GM18499 (cell line): ENCODE data around the gene TUBB4B.

Experiments
- ATAC-seq: cut with Tn5 transposase; IDR thresholded peaks from one replicate; pipeline ENCODE4 v1.9.1; 2021; ENCODE audit warnings: moderate number of reproducible peaks; ENCODE audit not compliant: insufficient read depth, unreplicated experiment

TUBB4B gene

DNA sequence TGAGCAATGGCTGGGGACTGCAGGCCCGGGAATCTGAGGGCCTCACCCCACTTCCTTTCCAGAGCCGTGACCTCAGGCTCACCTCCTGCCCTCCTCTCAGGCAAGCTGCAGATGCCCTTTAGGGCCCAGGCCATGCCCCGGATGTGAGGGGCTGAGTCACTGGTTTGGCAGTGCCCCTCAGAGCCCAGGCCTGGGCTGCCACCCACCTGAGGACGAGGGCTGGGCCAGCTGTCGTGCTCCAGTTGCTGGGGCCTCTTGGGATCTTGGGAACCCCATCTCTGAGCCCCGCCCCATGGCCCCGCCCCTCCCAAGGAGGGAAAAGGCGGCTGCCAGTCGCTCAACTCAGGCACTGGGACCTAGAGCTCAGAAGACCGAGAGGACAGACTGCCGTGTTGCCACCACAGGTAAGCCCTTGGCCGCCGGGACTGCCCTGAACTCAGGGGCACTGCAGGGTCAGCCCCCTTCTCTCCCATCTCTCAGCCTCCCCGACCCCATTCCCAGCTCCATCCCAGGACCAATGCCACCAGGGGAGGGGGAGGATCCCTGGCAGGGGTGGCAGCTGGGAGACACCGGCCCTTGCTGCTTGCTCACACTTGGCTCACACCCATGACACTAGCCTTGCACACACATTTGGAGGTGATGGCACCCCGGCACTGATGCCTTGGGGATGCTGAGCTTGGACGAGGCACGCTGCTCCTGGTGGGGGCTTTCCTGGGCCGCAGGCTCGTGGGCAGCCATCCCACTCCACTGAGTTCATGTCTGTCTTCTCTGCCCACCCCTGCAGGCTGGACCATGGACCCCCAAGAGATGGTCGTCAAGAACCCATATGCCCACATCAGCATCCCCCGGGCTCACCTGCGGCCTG is 16.0 kb upstream of the TUBB4B start, which contains the start of gene CYSRT1:
CYSRT1 (plus strand) TSS at position 345 of the 865 bp plus-strand sequence; CDS start at position 793, 448 bp downstream.
- ATAC-seq: no peak

DNA sequence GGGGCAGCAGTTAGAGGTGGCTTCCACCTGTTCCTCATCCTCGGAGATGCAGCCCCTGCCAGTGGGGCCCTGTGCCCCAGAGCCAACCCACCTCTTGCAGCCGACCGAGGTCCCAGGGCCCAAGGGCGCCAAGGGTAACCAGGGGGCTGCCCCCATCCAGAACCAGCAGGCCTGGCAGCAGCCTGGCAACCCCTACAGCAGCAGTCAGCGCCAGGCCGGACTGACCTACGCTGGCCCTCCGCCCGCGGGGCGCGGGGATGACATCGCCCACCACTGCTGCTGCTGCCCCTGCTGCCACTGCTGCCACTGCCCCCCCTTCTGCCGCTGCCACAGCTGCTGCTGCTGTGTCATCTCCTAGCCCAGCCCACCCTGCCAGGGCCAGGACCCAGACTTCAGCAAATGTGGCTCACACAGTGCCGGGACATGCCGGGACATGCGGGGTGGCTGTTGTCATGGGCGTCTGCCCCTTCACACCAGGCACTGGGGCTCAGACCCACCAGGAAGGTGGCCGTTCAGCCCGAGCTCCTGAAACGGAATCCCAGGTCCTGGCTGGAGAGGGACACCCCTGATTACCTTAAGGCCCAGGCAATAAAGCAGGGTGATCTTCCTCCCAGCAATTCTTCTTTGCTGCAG is 15.3 kb upstream of the TUBB4B start:
- ATAC-seq: no peak

DNA sequence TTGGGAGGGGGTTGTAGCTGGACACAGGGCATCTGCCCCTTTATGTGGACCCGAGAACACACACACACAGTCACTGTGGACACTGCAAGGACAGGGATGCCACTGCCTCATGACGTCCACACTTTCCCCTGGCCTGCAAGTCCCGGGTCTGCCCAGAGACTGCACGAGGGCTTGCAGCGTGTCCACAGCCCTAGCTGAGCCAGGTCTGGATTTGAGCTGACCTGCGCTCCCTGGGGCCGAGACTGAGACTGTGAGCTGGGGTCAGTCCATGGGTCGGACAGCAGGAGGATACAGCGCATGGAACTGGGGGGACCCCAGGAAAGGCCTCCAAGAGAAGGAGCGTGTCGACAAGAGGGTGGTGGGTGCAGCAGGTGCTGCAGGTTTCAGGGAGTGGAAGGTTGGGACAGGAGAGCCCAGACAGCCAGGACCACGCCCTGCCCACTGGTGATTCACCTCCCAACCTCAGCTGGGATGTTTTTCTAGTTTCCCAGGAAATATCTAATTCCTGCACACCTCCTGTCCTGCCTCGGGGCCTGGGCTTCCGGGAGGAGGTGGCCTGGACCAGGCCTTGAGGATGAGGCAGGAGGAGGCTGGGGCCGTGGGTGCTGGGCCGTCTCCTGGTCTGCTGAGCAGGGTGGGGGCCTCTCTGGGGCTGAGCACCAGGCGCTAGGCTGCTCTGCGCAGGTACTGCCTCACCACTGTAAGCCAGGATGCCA is 14.6 kb upstream of the TUBB4B start:
- ATAC-seq: no peak

DNA sequence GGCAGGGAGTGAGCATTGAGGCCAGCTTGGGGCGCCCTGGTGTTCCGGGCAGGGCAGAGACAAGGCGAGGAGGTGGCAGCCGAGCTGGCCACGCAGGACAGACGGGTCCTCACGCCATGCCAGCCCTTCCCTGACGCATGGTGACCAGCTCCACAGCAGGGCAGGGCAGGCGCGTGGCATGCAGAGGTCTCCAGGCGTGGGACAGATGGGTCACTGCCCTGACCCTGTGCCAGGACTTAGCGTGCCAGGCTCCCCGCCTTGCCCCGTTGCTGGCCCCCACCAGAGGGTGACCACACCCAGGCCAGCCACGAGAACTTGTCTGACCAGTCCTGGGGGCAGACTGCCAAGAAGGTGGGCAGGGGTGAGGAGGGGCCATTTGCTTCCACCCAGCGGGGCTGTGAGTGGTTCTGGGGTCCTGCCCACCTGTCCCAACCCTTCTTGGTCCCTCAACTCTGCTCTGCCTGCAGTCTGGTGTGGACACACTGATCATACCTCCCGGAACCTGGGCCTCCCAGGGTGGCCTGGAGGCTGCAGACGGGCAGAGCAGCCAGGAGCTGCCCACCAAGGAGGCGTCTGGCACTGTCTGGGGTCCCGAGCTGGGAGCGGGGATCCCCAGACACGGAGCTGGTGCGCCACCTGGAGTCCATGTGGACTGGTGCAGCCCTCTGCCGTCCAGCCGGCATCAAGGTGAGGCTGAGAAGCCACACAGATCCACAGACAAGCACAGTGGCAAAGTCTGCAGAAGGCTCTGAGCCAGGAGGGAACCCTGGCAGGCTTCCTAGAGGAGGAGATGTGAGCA is 13.8 kb upstream of the TUBB4B start, which contains the start of gene RNF224:
RNF224 (plus strand) TSS at position 449 of the 799 bp plus-strand sequence. CDS start 834 bp downstream, outside the sequence.
- ATAC-seq: no peak

DNA sequence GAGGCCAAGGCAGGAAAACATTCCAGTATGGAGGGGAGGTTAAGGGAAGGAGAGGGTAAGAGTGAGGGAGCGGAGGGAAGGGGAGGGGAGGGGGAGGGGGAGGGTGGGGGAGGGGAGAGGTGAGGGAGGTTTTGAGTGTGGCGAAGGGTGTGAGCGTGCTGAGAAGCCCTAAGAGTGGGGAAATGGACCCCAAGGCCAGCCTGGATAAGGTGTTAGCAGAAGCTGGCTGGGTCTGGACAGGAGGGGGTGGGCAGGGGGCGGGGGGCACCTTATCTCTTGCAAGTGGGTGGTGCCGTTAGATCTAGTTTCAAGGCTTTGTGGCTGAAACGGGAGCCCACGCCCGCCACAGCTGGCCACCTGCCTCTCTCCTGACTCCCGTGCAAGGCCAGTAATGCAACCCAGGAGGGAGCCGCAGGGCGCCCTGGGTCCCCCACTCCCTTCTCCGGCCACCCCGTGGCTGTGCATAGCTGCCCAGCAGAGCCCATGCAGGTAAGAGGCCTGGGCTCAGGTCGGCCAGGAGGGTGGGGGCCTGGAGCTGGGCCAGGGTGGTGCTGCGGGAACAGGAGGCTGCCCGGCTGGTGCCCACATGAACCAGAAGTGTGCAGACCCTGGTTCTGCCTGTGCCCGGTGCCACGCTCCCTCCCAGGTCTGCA is 13.1 kb upstream of the TUBB4B start:
- no peak for ATAC-seq

DNA sequence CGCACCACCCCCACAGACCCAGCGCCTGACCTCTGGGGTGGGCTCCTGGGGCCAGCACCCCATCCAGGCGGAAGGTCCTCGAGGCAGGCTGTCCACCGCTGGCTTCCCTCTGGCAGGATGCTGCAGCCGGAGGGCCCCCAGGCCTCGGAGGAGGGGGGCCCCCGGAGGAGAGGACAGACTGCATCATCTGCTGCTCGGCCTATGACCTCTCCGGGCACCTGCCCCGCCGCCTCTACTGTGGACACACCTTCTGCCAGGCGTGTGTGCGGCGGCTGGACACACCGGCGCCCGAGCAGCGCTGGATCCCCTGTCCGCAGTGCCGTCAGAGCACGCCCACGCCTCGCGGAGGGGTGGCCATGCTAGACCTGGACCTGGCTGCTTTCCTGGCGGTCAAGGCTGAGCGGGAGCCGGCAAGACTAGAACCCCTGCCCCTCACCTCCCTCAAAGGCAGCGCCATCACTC is 12.6 kb upstream of the TUBB4B start:
- ATAC-seq: no peak

DNA sequence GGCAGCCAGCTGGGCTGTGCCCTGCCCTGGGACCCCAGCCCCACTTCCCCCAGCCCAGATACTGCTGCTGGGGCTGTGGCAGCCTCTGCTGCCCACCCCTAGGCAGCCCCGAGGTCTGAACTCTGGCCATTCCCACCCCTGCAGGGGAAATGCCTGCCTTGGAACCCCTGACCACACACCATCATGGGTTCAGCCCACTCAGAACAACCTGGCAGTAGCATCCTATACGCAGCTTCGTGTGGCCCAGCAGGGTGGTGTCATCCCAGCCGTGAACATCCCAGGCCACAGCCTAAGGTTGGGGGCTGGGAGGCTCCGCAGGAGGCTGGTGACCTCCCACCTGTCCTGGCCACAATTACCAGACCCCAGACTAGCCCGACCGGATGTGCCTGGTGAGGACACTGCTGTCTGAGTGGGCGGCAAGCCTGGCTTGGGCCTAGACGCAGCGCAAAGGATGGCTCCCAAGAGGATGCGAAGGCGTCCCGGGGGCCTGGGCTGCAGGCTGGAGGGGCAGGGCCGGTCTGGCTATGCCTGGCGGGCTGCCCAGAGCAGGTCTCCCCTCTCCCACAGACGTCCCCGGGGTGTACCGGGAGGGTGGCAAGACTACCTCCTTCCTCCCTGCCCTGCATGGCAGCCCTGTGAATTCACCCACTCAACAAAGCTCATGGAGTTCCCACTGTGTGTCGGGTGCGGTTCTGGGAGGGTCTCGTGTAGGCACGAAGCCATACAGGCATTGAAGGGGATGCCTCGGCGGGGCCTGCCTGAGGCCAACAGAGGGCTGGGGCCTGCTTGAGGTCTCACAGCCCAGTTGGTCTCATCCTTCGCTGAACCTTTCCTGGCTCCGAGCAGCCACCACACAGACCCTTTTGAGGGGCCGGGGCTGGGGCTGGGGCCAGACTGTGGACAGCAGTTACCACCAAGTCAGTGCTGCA is 11.9 kb upstream of the TUBB4B start:
- ATAC-seq: no peak

DNA sequence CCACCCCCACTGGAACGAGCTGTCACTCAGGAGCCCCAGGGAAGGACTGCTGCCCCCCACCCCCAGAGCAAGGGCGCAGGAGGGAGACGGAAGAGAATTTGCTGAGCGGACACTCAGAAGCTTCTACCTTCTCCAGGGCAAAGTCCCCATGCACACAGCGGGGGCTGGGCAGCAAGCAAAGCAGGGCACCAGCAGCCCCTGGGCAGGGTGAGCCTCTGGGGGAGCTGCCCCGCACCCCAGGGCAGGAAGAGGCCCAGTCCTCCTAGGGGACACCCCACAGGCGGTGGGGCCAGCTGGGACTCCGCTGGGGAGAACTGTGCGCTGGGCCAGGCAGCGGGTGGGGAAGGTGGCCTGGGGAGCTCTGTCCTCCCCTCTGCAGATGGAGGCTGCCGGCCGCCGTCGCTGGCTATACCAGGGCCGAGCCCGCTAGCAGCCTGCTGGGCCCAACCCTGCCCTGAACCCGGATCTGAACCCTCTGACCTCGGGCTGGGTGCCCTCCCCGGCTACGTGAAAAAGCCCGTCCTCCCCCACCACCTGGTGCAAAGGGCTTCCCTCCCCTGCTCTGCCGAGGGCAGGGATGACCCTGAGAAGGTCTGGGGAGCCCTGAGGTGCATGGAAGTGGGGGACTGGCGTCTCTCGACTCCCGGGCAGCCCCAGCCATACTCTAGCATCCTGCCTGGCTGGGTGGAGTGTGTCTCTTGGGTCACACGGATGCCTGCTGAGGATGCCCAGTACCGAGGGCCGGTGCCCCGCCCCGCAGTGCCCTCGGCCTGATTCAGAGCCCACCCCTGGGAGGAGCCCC is 11.0 kb upstream of the TUBB4B start:
- ATAC-seq: no peak

DNA sequence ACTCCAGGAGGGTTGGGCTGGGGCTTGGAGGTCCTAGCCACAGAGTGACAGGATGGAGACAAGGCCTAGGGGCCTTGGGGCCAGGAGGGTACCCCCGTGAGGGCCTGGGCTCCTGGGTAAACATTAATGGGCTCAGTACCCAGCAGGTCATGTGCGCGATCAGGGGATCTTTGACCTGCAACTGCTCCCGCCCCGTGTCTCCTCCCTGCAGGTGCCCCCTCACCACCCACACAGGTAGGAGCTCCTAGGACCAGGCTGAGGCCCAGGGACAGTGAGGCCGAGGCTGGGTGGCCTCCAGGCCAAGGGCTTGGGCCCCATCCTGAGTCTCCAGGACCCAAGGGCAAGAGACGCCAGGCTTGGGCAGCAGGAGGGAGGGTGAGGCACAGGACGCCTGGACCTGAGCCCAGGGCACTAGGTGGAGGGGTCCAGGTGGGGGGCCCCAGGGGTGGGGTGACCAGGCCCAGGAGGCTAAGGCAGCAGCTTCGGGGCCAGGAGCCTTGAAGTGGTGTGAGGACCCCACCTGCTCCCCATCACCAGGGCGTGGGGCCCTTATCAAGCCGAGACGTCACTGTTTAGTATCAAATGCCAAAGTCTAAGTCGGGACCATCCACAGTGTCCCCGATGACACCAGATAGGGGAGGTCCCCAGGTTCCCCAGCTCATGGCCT is 10.2 kb upstream of the TUBB4B start, which contains the start of gene SLC34A3:
SLC34A3 (plus strand) TSS at position 197 of the 667 bp plus-strand sequence. CDS start 802 bp downstream, outside the sequence.
- no peak for ATAC-seq

DNA sequence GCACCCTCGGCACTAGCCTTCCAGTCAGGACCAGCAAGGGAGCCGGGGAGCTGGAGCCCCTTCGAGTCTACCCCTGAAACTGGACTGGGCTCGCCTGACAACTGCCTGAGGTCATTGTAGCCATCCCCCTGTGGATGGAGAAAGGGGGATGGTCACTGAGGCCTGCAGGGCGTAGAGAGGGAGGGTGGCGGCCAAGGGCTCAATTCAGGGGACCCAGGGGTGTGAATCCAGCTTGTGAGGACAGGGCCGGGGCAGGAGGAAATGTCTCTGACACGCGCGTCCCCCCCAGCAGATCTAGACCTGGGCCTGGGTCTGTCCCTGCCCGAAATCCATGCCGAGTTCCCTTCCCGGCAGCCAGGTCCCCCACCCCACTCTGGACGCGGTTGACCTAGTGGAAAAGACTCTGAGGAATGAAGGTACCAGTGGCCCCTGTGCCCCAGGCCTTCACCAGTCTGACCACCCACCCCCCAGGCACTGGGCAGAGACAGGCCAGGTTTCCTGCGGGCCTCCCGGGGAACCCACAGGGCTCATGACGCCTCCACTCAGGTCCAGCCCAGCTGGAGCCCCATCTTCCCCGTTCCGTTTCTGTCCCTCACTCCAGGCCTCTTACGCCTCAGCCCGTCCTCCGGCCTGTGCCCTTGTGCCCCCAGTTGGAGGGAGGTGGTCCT is 9.6 kb upstream of the TUBB4B start:
- ATAC-seq: no peak

DNA sequence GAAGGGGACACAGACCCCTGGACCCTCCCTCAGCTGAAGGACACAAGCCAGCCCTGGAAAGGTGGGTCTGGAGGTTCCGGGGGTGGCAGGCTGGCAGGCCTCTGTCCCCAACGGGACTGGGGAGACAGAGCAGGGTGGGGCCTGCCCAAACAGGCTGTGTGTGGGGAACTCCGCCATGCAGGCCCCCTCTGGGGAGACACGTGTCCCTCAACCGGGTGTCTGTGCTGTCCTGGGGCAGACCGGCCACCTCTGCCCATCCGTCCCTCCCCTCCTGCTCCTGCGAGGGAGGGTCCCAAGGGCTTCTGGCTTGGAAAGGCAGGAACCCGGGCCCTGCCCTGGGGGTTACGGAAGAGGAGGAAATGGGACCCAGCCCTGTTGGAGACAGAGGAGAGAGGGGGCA is 9.0 kb upstream of the TUBB4B start:
- no peak for ATAC-seq

DNA sequence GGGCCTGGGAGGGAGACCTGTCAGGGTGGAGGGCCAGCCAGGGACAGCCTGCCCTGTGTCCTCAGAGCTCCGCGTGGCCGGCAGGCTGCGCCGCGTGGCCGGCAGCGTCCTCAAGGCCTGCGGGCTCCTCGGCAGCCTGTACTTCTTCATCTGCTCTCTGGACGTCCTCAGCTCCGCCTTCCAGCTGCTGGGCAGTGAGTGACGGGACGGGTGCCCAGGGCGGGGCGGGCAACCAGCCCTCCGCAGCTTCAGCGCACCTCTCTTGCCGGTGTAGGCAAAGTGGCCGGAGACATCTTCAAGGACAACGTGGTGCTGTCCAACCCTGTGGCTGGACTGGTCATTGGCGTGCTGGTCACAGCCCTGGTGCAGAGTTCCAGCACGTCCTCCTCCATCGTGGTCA is 8.6 kb upstream of the TUBB4B start:
- no peak for ATAC-seq

DNA sequence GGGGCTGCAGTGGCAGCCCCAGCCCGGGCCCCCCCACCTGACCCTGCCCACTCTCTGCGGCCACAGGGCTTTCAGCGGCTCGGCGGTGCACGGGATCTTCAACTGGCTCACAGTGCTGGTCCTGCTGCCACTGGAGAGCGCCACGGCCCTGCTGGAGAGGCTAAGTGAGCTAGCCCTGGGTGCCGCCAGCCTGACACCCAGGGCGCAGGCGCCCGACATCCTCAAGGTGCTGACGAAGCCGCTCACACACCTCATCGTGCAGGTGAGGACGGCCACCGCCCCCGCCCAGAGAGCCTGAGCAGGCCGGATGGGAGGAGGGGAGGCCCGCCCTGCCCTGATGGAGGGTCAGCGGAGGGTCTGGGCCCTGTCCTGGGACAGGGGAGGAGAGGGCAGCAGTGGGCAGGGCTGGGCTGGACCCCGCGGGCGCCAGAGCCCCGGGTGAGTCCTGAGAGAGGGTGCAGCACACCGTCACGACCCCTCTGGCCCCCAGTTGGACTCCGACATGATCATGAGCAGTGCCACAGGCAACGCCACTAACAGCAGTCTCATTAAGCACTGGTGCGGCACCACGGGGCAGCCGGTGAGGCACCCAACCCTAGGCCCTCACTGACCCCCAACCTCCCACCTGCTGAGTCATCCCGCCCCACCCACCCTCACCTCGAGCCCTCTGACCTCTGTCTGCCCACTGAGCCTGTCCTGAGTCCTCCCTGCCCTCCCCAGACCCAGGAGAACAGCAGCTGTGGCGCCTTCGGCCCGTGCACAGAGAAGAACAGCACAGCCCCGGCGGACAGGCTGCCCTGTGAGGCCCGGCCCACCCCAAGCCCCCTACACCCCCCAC is 7.7 kb upstream of the TUBB4B start:
- ATAC-seq: no peak

DNA sequence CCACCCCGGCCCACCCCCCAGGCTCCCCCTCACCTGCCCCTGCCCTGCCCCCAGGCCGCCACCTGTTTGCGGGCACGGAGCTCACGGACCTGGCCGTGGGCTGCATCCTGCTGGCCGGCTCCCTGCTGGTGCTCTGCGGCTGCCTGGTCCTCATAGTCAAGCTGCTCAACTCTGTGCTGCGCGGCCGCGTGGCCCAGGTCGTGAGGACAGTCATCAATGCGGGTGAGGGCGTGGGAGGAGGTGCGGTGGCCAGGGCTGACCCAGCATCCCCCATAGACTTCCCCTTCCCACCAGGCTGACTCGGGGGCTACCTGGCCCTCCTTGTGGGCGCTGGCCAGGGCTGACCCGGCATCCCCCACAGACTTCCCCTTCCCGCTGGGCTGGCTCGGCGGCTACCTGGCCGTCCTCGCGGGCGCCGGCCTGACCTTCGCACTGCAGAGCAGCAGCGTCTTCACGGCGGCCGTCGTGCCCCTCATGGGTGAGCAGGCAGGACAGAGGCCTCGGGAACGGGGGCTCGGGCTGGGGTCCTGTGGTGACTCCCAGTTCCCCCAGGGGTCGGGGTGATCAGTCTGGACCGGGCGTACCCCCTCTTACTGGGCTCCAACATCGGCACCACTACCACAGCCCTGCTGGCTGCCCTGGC is 6.9 kb upstream of the TUBB4B start:
- no peak for ATAC-seq

DNA sequence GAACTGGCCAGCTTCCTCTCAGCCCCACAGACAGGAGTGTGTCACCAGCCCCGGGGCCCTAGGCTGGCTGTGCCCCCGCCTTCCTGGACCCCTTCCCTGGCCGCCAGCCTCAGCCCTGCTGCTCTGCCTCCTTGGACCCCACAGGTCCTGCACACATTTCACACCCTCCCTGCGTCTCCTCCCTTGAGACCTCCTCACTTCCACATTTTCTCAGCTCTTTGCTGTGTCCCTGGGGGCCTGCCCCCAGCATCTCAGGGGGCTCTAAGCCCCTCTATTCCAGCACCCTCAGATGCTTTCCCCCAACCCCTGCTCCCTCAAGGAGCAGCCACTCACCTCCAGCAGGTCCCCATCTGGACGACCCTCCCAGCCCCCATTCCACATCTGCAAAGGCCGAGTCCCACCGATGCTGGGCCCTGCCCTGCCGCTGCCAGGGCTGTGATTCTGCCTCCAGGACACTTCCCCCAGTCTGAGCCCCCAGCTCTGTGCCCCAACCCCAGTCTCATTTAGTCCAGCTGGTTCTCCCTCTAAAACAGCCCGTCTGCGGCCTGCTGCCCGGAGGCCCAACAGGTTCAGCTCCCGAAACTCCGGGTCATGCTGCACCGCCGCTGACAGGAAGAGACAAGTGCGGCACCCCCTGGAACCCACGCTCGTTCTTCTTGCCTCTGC is 6.2 kb upstream of the TUBB4B start:
- ATAC-seq: no peak
